GM11168 (cell line): ENCODE results near the gene GRK5.
"Not testable (repeated sequence)": the region's sequence is repeated elsewhere in the genome, so short reads cannot be mapped to it uniquely, and the experiment has no call there.

Source experiments
- in situ Hi-C: fragments of 300-500 bp; cut with MboI; formaldehyde crosslinking; loops from one replicate; pipeline ENCODE4 v1.12.0; 2022; ENCODE audit warnings: low sequenced_read_pairs; ENCODE audit not compliant: unreplicated experiment

GRK5 gene

GRCh38 chr10:119268871-119269506 is 61.6 kb downstream of the GRK5 start:
- in situ Hi-C loops = no loop called here

GRCh38 chr10:119269737-119270136 is 62.4 kb downstream of the GRK5 start:
- in situ Hi-C loops = no loop called here

- in situ Hi-C loops = no loop called here
These were observed 63.5 kb downstream of the GRK5 start for GRCh38 chr10:119270762-119271366.

GRCh38 chr10:119272338-119272734 is 65.0 kb downstream of the GRK5 start:
- in situ Hi-C loops = not testable (repeated sequence)

- in situ Hi-C loops = no loop called here
These were observed 65.4 kb downstream of the GRK5 start for GRCh38 chr10:119272736-119273135.

GRCh38 chr10:119273413-119273812 is 66.0 kb downstream of the GRK5 start:
- in situ Hi-C loops = no loop called here

GRCh38 chr10:119274519-119275045 is 67.2 kb downstream of the GRK5 start:
- in situ Hi-C loops = no loop called here

GRCh38 chr10:119275085-119275484 is 67.7 kb downstream of the GRK5 start:
- in situ Hi-C loops = no loop called here

GRCh38 chr10:119276194-119276593 is 68.8 kb downstream of the GRK5 start:
- in situ Hi-C loops = not testable (repeated sequence)

- in situ Hi-C loops = no loop called here
These were observed 70.8 kb downstream of the GRK5 start for GRCh38 chr10:119278126-119278709.

- in situ Hi-C loops = no loop called here
These were observed 72.1 kb downstream of the GRK5 start for GRCh38 chr10:119279441-119279840.

- in situ Hi-C loops = no loop called here
These were observed 74.3 kb downstream of the GRK5 start for GRCh38 chr10:119281581-119282071.

- in situ Hi-C loops = no loop called here
These were observed 75.1 kb downstream of the GRK5 start for GRCh38 chr10:119282446-119282845.

GRCh38 chr10:119283387-119283786 is 76.0 kb downstream of the GRK5 start:
- in situ Hi-C loops = no loop called here

- in situ Hi-C loops = no loop called here
These were observed 76.4 kb downstream of the GRK5 start for GRCh38 chr10:119283818-119284217.

- in situ Hi-C loops = no loop called here
These were observed 77.3 kb downstream of the GRK5 start for GRCh38 chr10:119284679-119285096.

GRCh38 chr10:119285495-119286267 is 78.3 kb downstream of the GRK5 start:
- in situ Hi-C loops = no loop called here

GRCh38 chr10:119286516-119286915 is 79.1 kb downstream of the GRK5 start:
- in situ Hi-C loops = no loop called here

GRCh38 chr10:119286983-119287633 is 79.7 kb downstream of the GRK5 start:
- in situ Hi-C loops = no loop called here

- in situ Hi-C loops = no loop called here
These were observed 81.2 kb downstream of the GRK5 start for GRCh38 chr10:119288574-119289001.
